Uterus (tissue), 2 donors: ENCODE results near the gene TTC23.

Experiments
- CTCF ChIP-seq, 4 experiments: fragments of 200-600 bp in 2 of 4; fragments of 450-650 bp in 2 of 4; sonication (generic) in 2 of 4; IDR thresholded peaks; one replicate each; pipeline ENCODE4 v1.5.1; 2016 to 2019; ENCODE audit warnings: antibody characterized with exemption in 4 of 4, mild to moderate bottlenecking in 2 of 4, moderate library complexity in 1 of 4
- POLR2A ChIP-seq, 2 donors: fragments of 450-650 bp; IDR thresholded peaks; one replicate each; pipeline ENCODE4 v1.6.1; 2016; ENCODE audit warnings: antibody characterized with exemption in 2 of 2, mild to moderate bottlenecking in 1 of 2, moderate library complexity in 1 of 2

GRCh38 chr15:99096173-99096893 is 153.0 kb downstream of the TTC23 start:
- no peak for TF ChIP-seq CTCF (IDR thresholded peaks at IDR 0.05)
- no peak for TF ChIP-seq POLR2A (IDR thresholded peaks at IDR 0.05)
